ENCODE results near the gene MEIOC.

MEIOC gene

GRCh38 chr17:44708401-44709263 is 52.4 kb downstream of the MEIOC start, which contains the start of gene DBF4B:
TSS of gene DBF4B (plus strand) at chr17:44708665. CDS start at chr17:44708821, 156 bp downstream.
- peak; percentile 94 for DNase-seq (ENCODE audit: low spot score)

DNA sequence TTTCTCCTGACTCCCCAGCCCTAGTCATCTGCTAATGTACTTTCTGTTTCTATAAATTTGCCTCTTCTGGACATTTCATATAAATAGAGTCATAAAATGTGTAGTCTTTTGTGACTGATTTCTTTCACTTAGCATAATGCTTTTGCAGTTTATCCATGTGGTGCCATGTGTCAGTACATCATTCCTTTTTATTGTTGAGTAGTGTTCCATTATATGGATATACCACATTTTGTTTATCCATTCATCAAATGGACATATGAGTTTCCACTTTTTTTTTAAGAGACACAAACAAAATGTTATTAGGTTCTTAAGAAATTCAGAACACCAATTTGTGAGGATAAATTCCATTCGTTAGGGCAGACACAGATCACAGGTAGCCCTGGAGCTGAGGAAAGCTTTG is 63.2 kb downstream of the MEIOC start:
- no peak for DNase-seq (ENCODE audit: low spot score)

DNA sequence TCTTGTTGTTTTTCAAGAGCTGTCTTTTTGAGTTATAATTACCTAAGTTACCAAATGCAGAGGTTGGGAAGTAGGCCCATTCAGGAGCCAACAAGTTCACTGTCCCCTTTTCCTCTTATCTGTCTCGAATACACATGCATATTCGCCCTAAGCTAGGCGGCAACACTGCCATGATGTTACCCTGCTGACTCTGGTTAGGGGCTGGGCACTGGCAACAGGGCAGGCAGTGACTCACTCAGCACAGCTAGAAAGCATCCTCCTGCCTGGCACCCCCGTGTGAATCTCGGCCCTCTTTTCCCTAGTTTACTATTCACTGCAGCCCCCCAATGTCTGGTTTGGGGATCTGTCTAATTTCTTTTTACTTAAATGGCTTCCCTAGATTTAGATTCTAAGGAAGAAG is 66.0 kb downstream of the MEIOC start:
- no peak for DNase-seq (ENCODE audit: low spot score)
